ENCODE data around the gene PDHB. TPM values are rescaled to one million over a fixed set of nuclear protein-coding genes. Genes with fewer than 3 reads are reported as not detected.

The PDHB gene
- total and polyA plus RNA-seq, 5 donors from 2014 or later: 40.1 to 159 (median 120) TPM

- Histone ChIP-seq H3K27me3 (ENCODE audit: control insufficient read depth, insufficient read depth, low read length) (no peaks in the 10 kb centered on the region), H3K4me3 (ENCODE audit: low read depth, low read length) (peak overlapping the region; percentile 19), H3K36me3 (ENCODE audit: control insufficient read depth, insufficient read depth, low read length) (no peaks in the 10 kb centered on the region), H3K9me3 (ENCODE audit: control insufficient read depth in 2 of 2, low read length in 2 of 2) (no peaks in the 10 kb centered on the region), H3K4me1 (ENCODE audit: control insufficient read depth, insufficient read depth, low read length, poor library complexity, severe bottlenecking) (peaks cover 10% of the 10 kb centered on the region), H3K27ac (ENCODE audit: insufficient read depth, low read length, poor library complexity, severe bottlenecking) (peak overlapping the region; percentile 16)
- no peaks in the 10 kb centered on the region for H3K9me3 Mint-ChIP-seq
- H3K27me3 Mint-ChIP-seq: no peaks in the 10 kb centered on the region
- H3K4me3 Mint-ChIP-seq: peak overlapping the region in 1 of 4 donors; percentile 11
- peak overlapping the region; percentile 73 to 81 (median 79) for H3K27ac Mint-ChIP-seq
- peaks cover 0 to 20% (median 13%) of the 10 kb centered on the region in 4 donors for H3K4me1 Mint-ChIP-seq
- peak; percentile 84 to 85 for ATAC-seq (ENCODE audit: low read depth in 2 of 2)
- peak in 2 of 3 donors; percentile 11 to 85 for DNase-seq
- H3K36me3 Mint-ChIP-seq: no peaks in the 10 kb centered on the region
These were observed 37.6 kb upstream of the PDHB start for GRCh38 chr3:58471025-58471887.

GRCh38 chr3:58470363-58471024, 36.9 kb upstream of the PDHB start:
- peaks cover 0 to 20% (median 13%) of the 10 kb centered on the region in 4 donors for H3K4me1 Mint-ChIP-seq
- H3K4me3 Mint-ChIP-seq: no peak overlapping the region
- peak overlapping the region in 2 of 3 donors; percentile 73 to 81 for H3K27ac Mint-ChIP-seq
- H3K36me3 Mint-ChIP-seq: no peaks in the 10 kb centered on the region
- H3K4me1 ChIP-seq (ENCODE audit: control insufficient read depth, insufficient read depth, low read length, poor library complexity, severe bottlenecking): peaks cover 10% of the 10 kb centered on the region
- H3K27me3 ChIP-seq (ENCODE audit: control insufficient read depth, insufficient read depth, low read length): no peaks in the 10 kb centered on the region
- no peak for ATAC-seq (ENCODE audit: low read depth in 2 of 2)
- no peak overlapping the region for H3K27ac ChIP-seq (ENCODE audit: insufficient read depth, low read length, poor library complexity, severe bottlenecking)
- H3K9me3 Mint-ChIP-seq: no peaks in the 10 kb centered on the region
- no peak for DNase-seq
- no peaks in the 10 kb centered on the region for H3K36me3 ChIP-seq (ENCODE audit: control insufficient read depth, insufficient read depth, low read length)
- H3K9me3 ChIP-seq (ENCODE audit: control insufficient read depth in 2 of 2, low read length in 2 of 2): no peaks in the 10 kb centered on the region
- no peak overlapping the region for H3K4me3 ChIP-seq (ENCODE audit: low read depth, low read length)
- H3K27me3 Mint-ChIP-seq: no peaks in the 10 kb centered on the region

DNA sequence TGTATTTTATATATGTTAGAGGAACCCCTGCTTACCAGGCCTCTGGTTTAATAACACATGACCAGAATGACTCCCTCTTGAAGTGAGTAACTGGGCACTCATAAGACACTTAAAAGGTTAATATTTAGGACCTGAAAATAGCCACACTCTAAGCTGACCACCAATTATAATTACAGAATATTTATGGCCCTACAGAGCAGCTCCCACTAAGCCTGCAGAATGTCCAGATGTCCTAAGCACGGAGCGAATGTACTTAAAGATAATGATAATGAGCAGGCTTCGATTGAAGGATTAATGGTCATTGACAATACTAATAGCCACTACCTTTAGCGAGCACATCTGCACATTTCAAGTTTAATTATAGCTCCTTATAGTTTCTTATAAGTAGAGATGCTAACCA, 35.5 kb upstream of the PDHB start:
- no peak overlapping the region for H3K27ac ChIP-seq (ENCODE audit: insufficient read depth, low read length, poor library complexity, severe bottlenecking)

GRCh38 chr3:58466899-58467563, 33.4 kb upstream of the PDHB start:
- Mint-ChIP-seq H3K36me3 (no peaks in the 10 kb centered on the region), H3K4me3 (no peak overlapping the region), H3K27ac (no peak overlapping the region), H3K4me1 (peaks cover 5 to 22% (median 13%) of the 10 kb centered on the region in 4 donors), H3K9me3 (no peaks in the 10 kb centered on the region), H3K27me3 (no peaks in the 10 kb centered on the region)
- Histone ChIP-seq H3K4me1 (ENCODE audit: control insufficient read depth, insufficient read depth, low read length, poor library complexity, severe bottlenecking) (peaks cover 16% of the 10 kb centered on the region), H3K27me3 (ENCODE audit: control insufficient read depth, insufficient read depth, low read length) (no peaks in the 10 kb centered on the region), H3K27ac (ENCODE audit: insufficient read depth, low read length, poor library complexity, severe bottlenecking) (no peak overlapping the region), H3K36me3 (ENCODE audit: control insufficient read depth, insufficient read depth, low read length) (no peaks in the 10 kb centered on the region), H3K9me3 (ENCODE audit: control insufficient read depth in 2 of 2, low read length in 2 of 2) (no peaks in the 10 kb centered on the region), H3K4me3 (ENCODE audit: low read depth, low read length) (no peak overlapping the region)
- DNase-seq: no peak
- no peak for ATAC-seq (ENCODE audit: low read depth in 2 of 2)

More for the DNA sequence above, 35.5 kb upstream of the PDHB start:
- no peak overlapping the region for H3K27ac Mint-ChIP-seq
- peaks cover 0 to 20% (median 10%) of the 10 kb centered on the region in 4 donors for H3K4me1 Mint-ChIP-seq
- ATAC-seq (ENCODE audit: low read depth in 2 of 2) (no peak), DNase-seq (no peak)
- H3K36me3 Mint-ChIP-seq: no peaks in the 10 kb centered on the region
- no peak overlapping the region for H3K4me3 Mint-ChIP-seq
- H3K27me3 Mint-ChIP-seq: no peaks in the 10 kb centered on the region
- Histone ChIP-seq H3K27me3 (ENCODE audit: control insufficient read depth, insufficient read depth, low read length) (no peaks in the 10 kb centered on the region), H3K4me1 (ENCODE audit: control insufficient read depth, insufficient read depth, low read length, poor library complexity, severe bottlenecking) (peaks cover 10% of the 10 kb centered on the region), H3K9me3 (ENCODE audit: control insufficient read depth in 2 of 2, low read length in 2 of 2) (no peaks in the 10 kb centered on the region), H3K4me3 (ENCODE audit: low read depth, low read length) (no peak overlapping the region), H3K36me3 (ENCODE audit: control insufficient read depth, insufficient read depth, low read length) (no peaks in the 10 kb centered on the region)
- no peaks in the 10 kb centered on the region for H3K9me3 Mint-ChIP-seq

DNA sequence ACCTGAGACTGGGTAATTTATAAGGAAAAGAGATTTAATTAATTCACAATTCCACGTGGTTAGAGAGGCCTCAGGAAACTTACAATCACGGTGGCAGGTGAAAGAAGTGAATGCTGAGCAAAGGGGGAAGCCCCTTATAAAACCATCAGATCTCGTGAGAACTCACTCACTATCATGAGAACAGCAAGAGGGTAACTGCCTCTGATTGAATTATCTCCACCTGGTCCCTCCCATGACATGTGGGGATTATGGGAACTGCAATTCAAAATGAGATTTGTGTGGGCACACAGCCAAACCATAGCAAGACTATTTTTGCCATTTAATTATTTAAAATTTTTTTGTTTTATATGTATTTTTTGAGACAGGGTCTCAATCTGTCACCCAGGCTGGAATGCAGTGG, 31.2 kb upstream of the PDHB start:
- no peaks in the 10 kb centered on the region for H3K27me3 Mint-ChIP-seq
- ATAC-seq (ENCODE audit: low read depth in 2 of 2): no peak

GRCh38 chr3:58463942-58464271, 30.3 kb upstream of the PDHB start:
- Mint-ChIP-seq H3K9me3 (peaks cover 0 to 2% (median 0%) of the 10 kb centered on the region in 7 donors), H3K4me3 (peak overlapping the region in 1 of 4 donors; percentile 50), H3K27me3 (no peaks in the 10 kb centered on the region), H3K36me3 (no peaks in the 10 kb centered on the region), H3K4me1 (peaks cover 3 to 11% (median 7%) of the 10 kb centered on the region in 4 donors), H3K27ac (no peak overlapping the region)
- DNase-seq (no peak), ATAC-seq (ENCODE audit: low read depth in 2 of 2) (no peak)
- no peaks in the 10 kb centered on the region for H3K27me3 ChIP-seq (ENCODE audit: control insufficient read depth, insufficient read depth, low read length)
- H3K4me1 ChIP-seq (ENCODE audit: control insufficient read depth, insufficient read depth, low read length, poor library complexity, severe bottlenecking): peaks cover 6% of the 10 kb centered on the region
- H3K27ac ChIP-seq (ENCODE audit: insufficient read depth, low read length, poor library complexity, severe bottlenecking): no peak overlapping the region
- H3K4me3 ChIP-seq (ENCODE audit: low read depth, low read length): no peak overlapping the region
- no peaks in the 10 kb centered on the region for H3K9me3 ChIP-seq (ENCODE audit: control insufficient read depth in 2 of 2, low read length in 2 of 2)
- H3K36me3 ChIP-seq (ENCODE audit: control insufficient read depth, insufficient read depth, low read length): no peaks in the 10 kb centered on the region

More for the DNA sequence above, 31.2 kb upstream of the PDHB start:
- DNase-seq: peak in 1 of 3 donors; percentile 13
- no peak overlapping the region for H3K4me3 ChIP-seq (ENCODE audit: low read depth, low read length)
- no peak overlapping the region for H3K27ac ChIP-seq (ENCODE audit: insufficient read depth, low read length, poor library complexity, severe bottlenecking)
- no peaks in the 10 kb centered on the region for H3K36me3 ChIP-seq (ENCODE audit: control insufficient read depth, insufficient read depth, low read length)
- Mint-ChIP-seq H3K36me3 (no peaks in the 10 kb centered on the region), H3K4me3 (no peak overlapping the region), H3K27ac (no peak overlapping the region), H3K9me3 (peaks cover 0 to 2% (median 0%) of the 10 kb centered on the region in 7 donors), H3K4me1 (peaks cover 3 to 11% (median 7%) of the 10 kb centered on the region in 4 donors)
- no peaks in the 10 kb centered on the region for H3K27me3 ChIP-seq (ENCODE audit: control insufficient read depth, insufficient read depth, low read length)
- peaks cover 6% of the 10 kb centered on the region for H3K4me1 ChIP-seq (ENCODE audit: control insufficient read depth, insufficient read depth, low read length, poor library complexity, severe bottlenecking)
- H3K9me3 ChIP-seq (ENCODE audit: control insufficient read depth in 2 of 2, low read length in 2 of 2): no peaks in the 10 kb centered on the region

DNA sequence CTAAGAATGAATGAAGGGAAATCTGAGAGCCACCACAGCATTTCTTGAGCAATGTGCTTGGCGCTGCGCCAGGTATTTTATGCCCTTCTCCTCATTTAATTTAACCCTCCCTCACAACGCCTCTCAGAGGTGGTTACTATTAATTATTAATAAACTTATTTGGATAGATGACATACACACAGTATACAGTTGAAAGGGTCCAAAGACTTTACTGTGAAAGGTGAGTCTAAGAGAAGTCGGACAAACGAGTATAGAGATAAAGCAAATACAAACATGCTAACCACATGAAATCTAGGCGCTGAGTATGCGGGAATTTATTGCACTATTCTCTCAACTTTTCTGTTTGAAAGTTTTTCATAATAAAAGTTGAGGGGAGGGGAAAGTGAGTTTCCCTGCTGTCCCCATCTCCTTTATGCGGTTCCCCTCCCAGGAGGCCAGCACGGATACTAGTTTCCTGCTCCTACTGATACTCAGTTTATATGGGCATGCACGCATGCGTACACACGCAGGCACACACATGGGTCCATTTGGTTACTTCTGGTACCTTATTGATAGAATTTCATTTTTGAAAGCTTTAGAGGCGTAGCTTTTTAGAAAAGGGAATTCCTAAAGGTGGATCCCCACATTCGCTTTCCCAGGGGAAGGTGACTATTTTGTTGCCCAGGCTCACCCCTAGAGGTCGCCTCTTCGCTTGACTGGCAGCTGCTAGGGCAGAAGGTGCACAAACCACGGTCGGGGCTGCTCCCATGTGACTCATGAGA, 29.7 kb upstream of the PDHB start:
- DNase-seq: peak; percentile 22 to 63 (median 43)
- peak overlapping the region in 1 of 4 donors; percentile 50 for H3K4me3 Mint-ChIP-seq
- peaks cover 6% of the 10 kb centered on the region for H3K4me1 ChIP-seq (ENCODE audit: control insufficient read depth, insufficient read depth, low read length, poor library complexity, severe bottlenecking)
- peaks cover 0 to 2% (median 0%) of the 10 kb centered on the region in 7 donors for H3K9me3 Mint-ChIP-seq
- peaks cover 3 to 11% (median 7%) of the 10 kb centered on the region in 4 donors for H3K4me1 Mint-ChIP-seq
- H3K27me3 ChIP-seq (ENCODE audit: control insufficient read depth, insufficient read depth, low read length): no peaks in the 10 kb centered on the region
- no peaks in the 10 kb centered on the region for H3K36me3 Mint-ChIP-seq
- H3K27ac Mint-ChIP-seq: no peak overlapping the region
- H3K27me3 Mint-ChIP-seq: peaks cover 5% of the 10 kb centered on the region
- H3K36me3 ChIP-seq (ENCODE audit: control insufficient read depth, insufficient read depth, low read length): no peaks in the 10 kb centered on the region
- no peak overlapping the region for H3K4me3 ChIP-seq (ENCODE audit: low read depth, low read length)
- ATAC-seq (ENCODE audit: low read depth in 2 of 2): peak; percentile 90 to 91
- H3K27ac ChIP-seq (ENCODE audit: insufficient read depth, low read length, poor library complexity, severe bottlenecking): no peak overlapping the region
- no peaks in the 10 kb centered on the region for H3K9me3 ChIP-seq (ENCODE audit: control insufficient read depth in 2 of 2, low read length in 2 of 2)

Data from CD4-positive, CD25-positive, alpha-beta regulatory T cell (primary cell).